Sigmoid colon (tissue), 7 donors: ENCODE results near the gene FAM131C. TPM values are rescaled to one million over a fixed set of nuclear protein-coding genes. Genes with fewer than 3 reads are reported as not detected.
A peak's percentile ranks its signal among the peaks of the same experiment; 100 is the strongest.

Experiments used
- DNase-seq: peaks from one replicate; pipeline ENCODE4 v3.0.0-alpha.2; 2019
- H3K27ac ChIP-seq, 4 donors: fragments of 200-600 bp; sonication (generic); one replicate each; pipeline ENCODE4 v1.5.1; 2016 to 2019; ENCODE audit warnings: mild to moderate bottlenecking in 1 of 4
- H3K27me3 ChIP-seq, 3 donors: fragments of 200-600 bp; sonication (generic); one replicate each; pipeline ENCODE4 v1.5.1; 2019; ENCODE audit warnings: mild to moderate bottlenecking in 1 of 3
- H3K36me3 ChIP-seq, 4 donors: fragments of 200-600 bp; sonication (generic); one replicate each; pipeline ENCODE4 v1.5.1; 2016 to 2019
- H3K4me1 ChIP-seq, 4 donors: fragments of 200-600 bp; sonication (generic); one replicate each; pipeline ENCODE4 v1.5.1; 2017 to 2019
- H3K4me3 ChIP-seq, 4 donors: fragments of 200-600 bp; sonication (generic); one replicate each; pipeline ENCODE4 v1.5.1; 2017 to 2019; ENCODE audit warnings: mild to moderate bottlenecking in 2 of 4, moderate library complexity in 1 of 4
- H3K9me3 ChIP-seq, 4 donors: fragments of 200-600 bp in 3 of 4; sonication (generic) in 3 of 4; one replicate each; pipeline versions ENCODE4 v1.5.1 to v1.6.1; 2013 to 2019
- CTCF ChIP-seq, 4 experiments: fragments of 450-650 bp in 3 of 4; fragments of 200-600 bp in 1 of 4; IDR thresholded peaks; one replicate each; pipeline ENCODE4 v1.5.1; 2016 to 2019; ENCODE audit warnings: antibody characterized with exemption in 4 of 4, mild to moderate bottlenecking in 3 of 4, moderate library complexity in 2 of 4
- EP300 ChIP-seq, 4 donors: sonication (generic); formaldehyde crosslinking; IDR thresholded peaks; one replicate each; pipeline ENCODE4 v1.6.1; 2017; ENCODE audit warnings: antibody characterized with exemption in 4 of 4
- POLR2A ChIP-seq, 2 donors: fragments of 450-650 bp; IDR thresholded peaks; one replicate each; pipeline ENCODE4 v1.6.1; 2016; ENCODE audit warnings: antibody characterized with exemption in 2 of 2, mild to moderate bottlenecking in 2 of 2, moderate library complexity in 2 of 2
- POLR2AphosphoS5 ChIP-seq, 4 donors: sonication (generic); formaldehyde crosslinking; IDR thresholded peaks; one replicate each; pipeline ENCODE4 v1.6.1; 2017; ENCODE audit warnings: antibody characterized with exemption in 4 of 4
- WGBS, 2 donors: extraction: QIAGEN DNeasy Blood & Tissue Kit; methylation state at CpG; one replicate each; pipeline ENCODE4 v1.1.7; 2013; 5-methylcytosine and 5-hydroxymethylcytosine counted together
- intact Hi-C: fragments of 100-400 bp; cut with DNase I; formaldehyde crosslinking; loops from one replicate; pipeline ENCODE4 v1.15.1; 2023
- polyA plus RNA-seq, 3 donors: library from polyadenylated mRNA; stranded (reverse); fragments of 200-250 nt; gene quantifications; one replicate each; pipeline ENCODE4 v1.2.3, GENCODE V29; 2013
- total RNA-seq, 4 donors: library from RNA; depleted of rRNA; stranded (reverse); fragments of >200 nt; gene quantifications; one replicate each; pipeline ENCODE4 v1.1.0, GENCODE V29; 2016
- donor health status: healthy with polysubstance abuse.
- donor health status: Bipolar disorder and iron deficiency.
- donor health status: healthy.

FAM131C gene
- total and polyA plus RNA-seq, 7 donors, result 0.12 to 0.81 TPM; not detected in 5

- WGBS, 2 donors, result 75 to 83% methylated on average over 6 of the region's 6 CpGs
- intact Hi-C loops, result no loop called here
- DNase-seq, result no peak
- TF ChIP-seq EP300 (IDR thresholded peaks at IDR 0.05) (no peak), POLR2AphosphoS5 (IDR thresholded peaks at IDR 0.05) (no peak), POLR2A (IDR thresholded peaks at IDR 0.05) (no peak), CTCF (IDR thresholded peaks at IDR 0.05) (no peak)
- peak overlapping the region; percentile 92 to 94 (median 94) for H3K27ac ChIP-seq
- H3K27me3 ChIP-seq, result no peaks in the 10 kb centered on the region
- H3K9me3 ChIP-seq, result no peaks in the 10 kb centered on the region
- H3K4me3 ChIP-seq, result no peak overlapping the region
- H3K4me1 ChIP-seq, result peaks cover 3 to 64% (median 49%) of the 10 kb centered on the region in 4 donors
- H3K36me3 ChIP-seq, result no peaks in the 10 kb centered on the region
Measured at GRCh38 chr1:16020325-16020724, 53.1 kb downstream of the FAM131C start.

DNA sequence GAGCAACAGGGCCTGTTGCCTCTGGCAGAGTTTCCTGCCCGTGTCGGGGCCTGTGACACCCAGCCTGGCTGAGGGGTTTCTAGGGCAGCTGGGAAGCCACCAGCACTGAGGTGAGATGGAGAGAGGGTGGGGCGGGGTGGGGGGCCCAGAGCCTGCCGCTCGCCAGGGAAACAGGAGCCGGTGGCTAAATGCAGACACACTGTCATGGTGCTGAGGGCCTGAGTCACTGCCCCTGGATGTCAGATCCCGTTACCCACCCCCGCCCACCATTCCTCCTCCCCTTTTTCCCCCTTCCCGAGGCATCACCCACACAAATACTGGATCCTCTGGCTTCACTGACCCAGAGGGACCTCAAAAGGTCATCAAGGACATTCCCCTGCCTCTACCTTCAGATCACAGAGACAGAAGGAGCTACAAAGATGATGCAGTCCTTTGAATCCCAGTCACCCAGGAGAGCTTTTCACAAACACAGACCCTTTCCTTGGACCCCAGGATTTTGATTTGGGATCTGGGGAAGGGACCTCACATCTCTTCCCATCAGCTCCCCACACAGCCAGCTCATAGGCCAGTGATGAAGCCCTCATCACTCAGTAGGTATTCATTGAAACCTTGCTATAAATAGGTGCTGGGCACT, 53.7 kb downstream of the FAM131C start:
- H3K36me3 ChIP-seq, result no peaks in the 10 kb centered on the region
- H3K4me3 ChIP-seq, result no peak overlapping the region
- peaks cover 3 to 70% (median 55%) of the 10 kb centered on the region in 4 donors for H3K4me1 ChIP-seq
- TF ChIP-seq POLR2AphosphoS5 (IDR thresholded peaks at IDR 0.05), result no peak
- no peak for TF ChIP-seq EP300 (IDR thresholded peaks at IDR 0.05)
- TF ChIP-seq POLR2A (IDR thresholded peaks at IDR 0.05), result no peak
- TF ChIP-seq CTCF (IDR thresholded peaks at IDR 0.05), result no peak
- peak; percentile 82 for DNase-seq
- no peaks in the 10 kb centered on the region for H3K9me3 ChIP-seq
- WGBS, 2 donors, result 72 to 84% methylated on average over 9 of the region's 9 CpGs
- intact Hi-C loops, result no loop called here
- H3K27me3 ChIP-seq, result no peaks in the 10 kb centered on the region
- H3K27ac ChIP-seq, result peak overlapping the region; percentile 92 to 94 (median 94)

DNA sequence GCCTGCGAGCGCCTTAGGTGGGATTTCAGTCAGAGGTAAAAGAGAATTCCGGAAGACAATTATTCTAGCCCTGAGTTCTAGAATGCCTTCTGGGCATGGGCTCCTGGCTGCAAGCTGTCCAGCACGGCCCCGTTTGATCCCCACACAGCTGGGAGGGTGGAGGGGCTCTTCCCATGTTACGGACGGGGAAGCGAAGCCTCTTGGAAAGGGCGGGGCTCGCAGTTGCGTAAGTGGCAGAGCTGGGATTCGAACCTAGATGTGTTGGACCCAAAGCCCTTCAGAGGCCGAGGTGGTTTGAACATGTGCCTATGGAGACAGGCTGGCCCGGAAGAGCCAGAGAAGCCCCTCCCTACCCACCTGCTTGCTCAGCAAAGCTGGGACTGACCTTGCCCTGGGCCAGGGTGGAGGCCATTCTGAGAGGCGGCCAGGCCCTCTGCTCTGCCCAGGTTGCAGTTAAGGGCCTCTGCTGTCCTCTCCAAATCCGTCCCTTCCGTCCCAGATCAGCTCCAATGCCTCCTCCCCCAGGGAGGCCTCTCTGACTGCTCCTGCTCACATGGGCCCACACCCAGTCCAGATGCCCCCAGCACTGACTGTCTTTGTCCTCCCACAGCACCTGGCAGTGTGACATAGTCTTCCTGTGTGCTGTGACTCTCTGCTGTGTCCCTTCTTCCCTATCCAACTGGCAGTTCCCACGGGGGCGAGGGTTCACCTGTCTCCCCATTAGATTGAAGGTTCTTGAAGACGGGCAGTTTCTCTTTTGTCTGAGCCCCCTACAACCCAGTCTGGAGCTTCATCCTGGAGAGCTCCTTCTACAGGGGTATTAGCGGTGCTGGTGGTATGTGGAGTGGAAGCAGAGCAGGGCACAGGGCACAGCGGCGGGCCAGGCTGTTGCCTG, 54.5 kb downstream of the FAM131C start:
- Histone ChIP-seq H3K27ac (peak overlapping the region; percentile 92 to 94 (median 94)), H3K9me3 (no peaks in the 10 kb centered on the region), H3K36me3 (no peaks in the 10 kb centered on the region), H3K27me3 (no peaks in the 10 kb centered on the region), H3K4me3 (peak overlapping the region in 1 of 4 donors; percentile 63), H3K4me1 (peaks cover 3 to 78% (median 63%) of the 10 kb centered on the region in 4 donors)
- intact Hi-C loops, result no loop called here
- TF ChIP-seq POLR2AphosphoS5 (IDR thresholded peaks at IDR 0.05), result peak in 2 of 4 donors; percentile 32 to 44
- no peak for TF ChIP-seq EP300 (IDR thresholded peaks at IDR 0.05)
- WGBS, 2 donors, result 81 to 83% methylated on average over 23 of the region's 23 CpGs
- no peak for DNase-seq

DNA sequence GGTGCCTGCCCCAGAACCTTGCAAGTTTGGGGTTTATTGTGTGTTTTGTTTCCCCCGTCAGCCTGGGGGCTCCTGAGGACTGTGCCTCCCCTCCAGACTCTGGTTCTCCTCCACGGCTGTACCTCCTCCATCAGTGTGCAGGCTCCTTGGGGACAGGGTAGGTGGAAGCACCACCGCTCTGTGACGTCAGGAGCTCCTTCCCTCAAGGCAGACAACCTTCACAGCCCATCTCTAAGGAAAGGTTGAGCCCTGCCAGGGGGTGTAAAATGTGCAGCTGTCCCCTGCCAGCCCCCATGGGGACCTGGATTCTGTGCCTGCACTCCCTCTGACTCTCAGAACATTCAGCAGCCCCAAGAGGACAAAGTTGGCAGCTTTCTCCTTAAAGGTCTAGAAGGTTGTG, 55.1 kb downstream of the FAM131C start:
- no peak for DNase-seq
- Histone ChIP-seq H3K4me3 (peak overlapping the region in 3 of 4 donors; percentile 56 to 63 (median 57)), H3K36me3 (no peaks in the 10 kb centered on the region), H3K9me3 (no peaks in the 10 kb centered on the region), H3K27ac (peak overlapping the region; percentile 92 to 94 (median 94)), H3K27me3 (no peaks in the 10 kb centered on the region), H3K4me1 (peaks cover 3 to 85% (median 69%) of the 10 kb centered on the region in 4 donors)
- 62 to 78% methylated on average over 4 of the region's 4 CpGs for WGBS, 2 donors
- TF ChIP-seq CTCF (IDR thresholded peaks at IDR 0.05) (peak in 1 of 4 experiments; percentile 5), POLR2AphosphoS5 (IDR thresholded peaks at IDR 0.05) (no peak)
- intact Hi-C loops, result no loop called here
